Stimulated activated naive CD8-positive, alpha-beta T cell treated with anti-CD3 and anti-CD28 coated beads, Interleukin-15, amount 100 ng/mL, for 72 hours (primary cell): ENCODE measurements around the gene AIDA.
A peak's percentile ranks its signal among the peaks of the same experiment; 100 is the strongest.
"Not testable (repeated sequence)": the region's sequence is repeated elsewhere in the genome, so short reads cannot be mapped to it uniquely, and the experiment has no call there.

Source experiments
- ATAC-seq: fragments of 150-1000 bp; cut with Tn5 transposase; 2 replicates; pipeline ENCODE4 v1.10.0; 2021; ENCODE audit warnings: mild to moderate bottlenecking, moderate library complexity
- DNase-seq, 2 donors: peaks; one replicate each; pipeline ENCODE4 v3.0.0; 2021 to 2022
- H3K27ac Mint-ChIP-seq, 2 donors: one replicate each; pipeline ENCODE4 v1.8.0; 2022; ENCODE audit warnings: mild to moderate bottlenecking in 2 of 2, mixed read lengths in 2 of 2, moderate library complexity in 2 of 2
- H3K27me3 Mint-ChIP-seq: one replicate; pipeline ENCODE4 v1.8.0; 2022; ENCODE audit warnings: mixed read lengths
- H3K4me1 Mint-ChIP-seq: one replicate; pipeline ENCODE4 v1.8.0; 2022; ENCODE audit warnings: mild to moderate bottlenecking, mixed read lengths
- H3K4me3 Mint-ChIP-seq, 2 donors: one replicate each; pipeline ENCODE4 v1.8.0; 2022; ENCODE audit warnings: mild to moderate bottlenecking in 2 of 2, mixed read lengths in 2 of 2, moderate library complexity in 1 of 2
- H3K9me3 Mint-ChIP-seq, 2 donors: one replicate each; pipeline ENCODE4 v1.8.0; 2022; ENCODE audit warnings: mixed read lengths in 2 of 2

AIDA gene

GRCh38 chr1:222712253-222713090 lies at the start of gene AIDA, which contains the start of gene BROX:
Gene AIDA, minus strand, starts transcription at chr1:222712491. Its CDS starts 174 bp downstream, at chr1:222712317.
Gene BROX, plus strand, starts transcription at chr1:222712564. Its CDS starts 3,136 bp downstream, at chr1:222715700.
- Mint-ChIP-seq H3K27me3 (no peaks in the 10 kb centered on the region), H3K4me3 (peak within 1 kb of the TSS; percentile 92 to 93), H3K4me1 (peaks cover 40% of the 10 kb centered on the region), H3K27ac (peak within 1 kb of the TSS; percentile 99), H3K9me3 (no peaks in the 10 kb centered on the region)
- ATAC-seq (peak; percentile 85), DNase-seq (peak; percentile 94 to 95)

GRCh38 chr1:222761083-222761482 lies 48.8 kb upstream of the AIDA start:
- no peak overlapping the region for H3K27ac Mint-ChIP-seq
- no peaks in the 10 kb centered on the region for H3K9me3 Mint-ChIP-seq
- no peaks in the 10 kb centered on the region for H3K4me1 Mint-ChIP-seq
- no peak for DNase-seq
- H3K27me3 Mint-ChIP-seq: peaks cover 4% of the 10 kb centered on the region
- no peak overlapping the region for H3K4me3 Mint-ChIP-seq
- no peak for ATAC-seq

GRCh38 chr1:222759451-222760035 lies 47.3 kb upstream of the AIDA start:
- Mint-ChIP-seq H3K4me3 (no peak overlapping the region), H3K9me3 (no peaks in the 10 kb centered on the region), H3K27ac (no peak overlapping the region), H3K4me1 (no peaks in the 10 kb centered on the region), H3K27me3 (peaks cover 11% of the 10 kb centered on the region)
- ATAC-seq: no peak
- DNase-seq: no peak

- Mint-ChIP-seq H3K9me3 (no peaks in the 10 kb centered on the region), H3K4me1 (no peaks in the 10 kb centered on the region), H3K4me3 (no peak overlapping the region), H3K27ac (no peak overlapping the region), H3K27me3 (peaks cover 11% of the 10 kb centered on the region)
- DNase-seq: no peak
- no peak for ATAC-seq
Observed at GRCh38 chr1:222757646-222758268, 45.5 kb upstream of the AIDA start.

GRCh38 chr1:222754366-222755139 lies 42.3 kb upstream of the AIDA start:
- ATAC-seq (no peak), DNase-seq (no peak)
- no peak overlapping the region for H3K27ac Mint-ChIP-seq
- no peaks in the 10 kb centered on the region for H3K9me3 Mint-ChIP-seq
- H3K4me3 Mint-ChIP-seq: no peak overlapping the region
- H3K27me3 Mint-ChIP-seq: peaks cover 11% of the 10 kb centered on the region
- H3K4me1 Mint-ChIP-seq: no peaks in the 10 kb centered on the region

GRCh38 chr1:222751255-222751654 lies 39.0 kb upstream of the AIDA start:
- DNase-seq: no peak
- Mint-ChIP-seq H3K4me3 (no peak overlapping the region), H3K27me3 (peaks cover 16% of the 10 kb centered on the region), H3K4me1 (no peaks in the 10 kb centered on the region), H3K27ac (no peak overlapping the region), H3K9me3 (no peaks in the 10 kb centered on the region)
- no peak for ATAC-seq

GRCh38 chr1:222750651-222751050 lies 38.4 kb upstream of the AIDA start:
- no peak for DNase-seq
- H3K27ac Mint-ChIP-seq: no peak overlapping the region
- H3K27me3 Mint-ChIP-seq: peaks cover 10% of the 10 kb centered on the region
- ATAC-seq: no peak
- no peaks in the 10 kb centered on the region for H3K9me3 Mint-ChIP-seq
- H3K4me3 Mint-ChIP-seq: no peak overlapping the region
- no peaks in the 10 kb centered on the region for H3K4me1 Mint-ChIP-seq

GRCh38 chr1:222749927-222750326 lies 37.6 kb upstream of the AIDA start:
- no peak for ATAC-seq
- Mint-ChIP-seq H3K4me1 (no peaks in the 10 kb centered on the region), H3K9me3 (no peaks in the 10 kb centered on the region), H3K27ac (no peak overlapping the region), H3K4me3 (no peak overlapping the region), H3K27me3 (peaks cover 7% of the 10 kb centered on the region)
- no peak for DNase-seq

- H3K27ac Mint-ChIP-seq, DNase-seq, H3K4me1 Mint-ChIP-seq, H3K4me3 Mint-ChIP-seq, H3K27me3 Mint-ChIP-seq, ATAC-seq, H3K9me3 Mint-ChIP-seq: not testable (repeated sequence)
Observed at GRCh38 chr1:222741630-222742457, 29.6 kb upstream of the AIDA start.

GRCh38 chr1:222739929-222740328 lies 27.6 kb upstream of the AIDA start:
- DNase-seq: no peak

GRCh38 chr1:222739465-222739864 lies 27.2 kb upstream of the AIDA start:
- Mint-ChIP-seq H3K9me3 (no peaks in the 10 kb centered on the region), H3K4me1 (no peaks in the 10 kb centered on the region), H3K27ac (no peak overlapping the region), H3K4me3 (no peak overlapping the region), H3K27me3 (no peaks in the 10 kb centered on the region)
- ATAC-seq (no peak), DNase-seq (no peak)

More at GRCh38 chr1:222739929-222740328, 27.6 kb upstream of the AIDA start:
- Mint-ChIP-seq H3K27me3 (no peaks in the 10 kb centered on the region), H3K9me3 (no peaks in the 10 kb centered on the region), H3K4me3 (no peak overlapping the region), H3K4me1 (no peaks in the 10 kb centered on the region), H3K27ac (no peak overlapping the region)
- no peak for ATAC-seq

GRCh38 chr1:222736972-222737371 lies 24.7 kb upstream of the AIDA start, which contains the start of gene FAM177B:
Gene FAM177B, plus strand, starts transcription at chr1:222737202. Its CDS starts 9,344 bp downstream, at chr1:222746546.
- Mint-ChIP-seq H3K27ac (no peak within 1 kb of the TSS), H3K4me3 (no peak within 1 kb of the TSS), H3K4me1 (peaks cover 7% of the 10 kb centered on the region), H3K9me3 (no peaks in the 10 kb centered on the region), H3K27me3 (no peaks in the 10 kb centered on the region)
- no peak for DNase-seq
- ATAC-seq: no peak

- ATAC-seq (no peak), DNase-seq (no peak)
- no peaks in the 10 kb centered on the region for H3K27me3 Mint-ChIP-seq
- H3K27ac Mint-ChIP-seq: no peak overlapping the region
- peaks cover 11% of the 10 kb centered on the region for H3K4me1 Mint-ChIP-seq
- no peak overlapping the region for H3K4me3 Mint-ChIP-seq
- no peaks in the 10 kb centered on the region for H3K9me3 Mint-ChIP-seq
Observed at GRCh38 chr1:222736470-222736869, 24.2 kb upstream of the AIDA start.

- H3K4me1 Mint-ChIP-seq: peaks cover 13% of the 10 kb centered on the region
- no peak overlapping the region for H3K4me3 Mint-ChIP-seq
- no peaks in the 10 kb centered on the region for H3K9me3 Mint-ChIP-seq
- no peak for DNase-seq
- H3K27ac Mint-ChIP-seq: no peak overlapping the region
- no peaks in the 10 kb centered on the region for H3K27me3 Mint-ChIP-seq
- ATAC-seq: no peak
Observed at GRCh38 chr1:222734740-222735139, 22.4 kb upstream of the AIDA start.
